Stimulated activated naive CD8-positive, alpha-beta T cell treated with anti-CD3 and anti-CD28 coated beads, Interleukin-15, amount 100 ng/mL, for 72 hours (primary cell): ENCODE measurements around the gene MAST1.

Source experiments
- ATAC-seq: fragments of 150-1000 bp; cut with Tn5 transposase; 2 replicates; pipeline ENCODE4 v1.10.0; 2021; ENCODE audit warnings: mild to moderate bottlenecking, moderate library complexity
- DNase-seq, 2 donors: peaks; one replicate each; pipeline ENCODE4 v3.0.0; 2021 to 2022
- H3K27ac Mint-ChIP-seq, 2 donors: one replicate each; pipeline ENCODE4 v1.8.0; 2022; ENCODE audit warnings: mild to moderate bottlenecking in 2 of 2, mixed read lengths in 2 of 2, moderate library complexity in 2 of 2
- H3K27me3 Mint-ChIP-seq: one replicate; pipeline ENCODE4 v1.8.0; 2022; ENCODE audit warnings: mixed read lengths
- H3K4me1 Mint-ChIP-seq: one replicate; pipeline ENCODE4 v1.8.0; 2022; ENCODE audit warnings: mild to moderate bottlenecking, mixed read lengths
- H3K4me3 Mint-ChIP-seq, 2 donors: one replicate each; pipeline ENCODE4 v1.8.0; 2022; ENCODE audit warnings: mild to moderate bottlenecking in 2 of 2, mixed read lengths in 2 of 2, moderate library complexity in 1 of 2
- H3K9me3 Mint-ChIP-seq, 2 donors: one replicate each; pipeline ENCODE4 v1.8.0; 2022; ENCODE audit warnings: mixed read lengths in 2 of 2

The MAST1 gene

DNA sequence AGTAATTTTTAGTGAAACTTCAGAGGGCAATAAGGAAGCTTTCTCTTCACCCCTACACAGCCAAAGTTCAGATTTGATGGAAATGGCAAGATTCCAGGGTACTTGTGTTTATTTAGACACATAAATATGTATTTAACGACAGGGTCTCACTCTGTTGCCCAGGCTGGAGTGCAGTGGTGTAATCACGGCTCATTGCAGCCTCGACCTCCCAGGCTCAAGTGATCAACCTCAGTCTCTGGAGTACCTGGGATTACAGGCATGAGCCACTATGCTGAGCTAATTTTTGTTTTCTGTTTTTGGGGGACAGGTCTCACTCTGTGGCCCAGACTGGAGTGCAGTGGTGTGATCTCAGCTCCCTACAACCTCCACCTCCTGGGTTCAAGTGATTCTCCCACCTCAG is 82.7 kb downstream of the MAST1 start:
- H3K4me1 Mint-ChIP-seq = peaks cover 22% of the 10 kb centered on the region
- H3K27me3 Mint-ChIP-seq = no peaks in the 10 kb centered on the region
- H3K27ac Mint-ChIP-seq = no peak overlapping the region
- no peak for ATAC-seq
- no peak for DNase-seq
- H3K4me3 Mint-ChIP-seq = no peak overlapping the region
- H3K9me3 Mint-ChIP-seq = peaks cover 0 to 5% of the 10 kb centered on the region in 2 donors

- Mint-ChIP-seq H3K27me3 (no peaks in the 10 kb centered on the region), H3K4me1 (peaks cover 26% of the 10 kb centered on the region), H3K4me3 (no peak overlapping the region), H3K27ac (no peak overlapping the region), H3K9me3 (peaks cover 0 to 5% of the 10 kb centered on the region in 2 donors)
- no peak for ATAC-seq
- DNase-seq = no peak
Observed at GRCh38 chr19:12922959-12923358, 84.6 kb downstream of the MAST1 start.
